ENCODE data around the gene KRTAP4-16.

DNA sequence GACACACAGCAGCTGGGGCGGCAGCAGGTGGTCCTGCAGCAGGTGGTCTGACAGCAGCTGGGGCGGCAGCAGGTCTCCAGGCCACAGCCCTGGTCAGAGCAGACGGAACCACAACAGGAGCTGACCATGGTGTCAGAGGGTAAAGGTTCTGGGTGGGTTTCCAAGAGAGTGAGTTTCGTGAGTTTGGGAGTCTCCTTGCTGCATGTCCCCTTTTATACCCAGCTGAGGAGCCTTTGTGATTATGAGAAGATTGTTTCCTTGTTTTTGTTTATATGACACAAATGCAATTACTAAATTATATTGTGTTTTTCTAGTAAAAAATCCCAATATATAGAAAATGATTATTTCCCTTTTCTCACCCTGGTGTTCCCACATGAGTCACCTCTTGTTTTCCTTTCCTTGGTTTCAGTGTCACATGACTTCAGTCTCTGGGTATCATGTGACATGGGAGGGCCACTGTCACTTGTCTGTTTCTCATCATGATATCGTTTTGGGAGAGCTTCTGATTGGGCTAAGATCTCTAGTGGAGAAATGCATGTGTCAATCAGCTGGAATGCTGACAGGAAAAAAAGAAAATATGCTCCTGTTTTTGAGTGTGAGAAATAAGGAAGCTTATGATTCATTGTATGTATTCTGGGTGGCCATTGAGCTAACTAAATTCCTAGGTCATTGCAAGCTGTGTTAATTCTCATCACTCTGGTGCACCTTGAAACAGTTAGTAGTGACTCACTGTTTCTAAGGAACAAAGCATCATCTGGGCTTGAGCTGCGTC is 38.5 kb upstream of the KRTAP4-16 start, which contains the start of gene KRTAP4-6:
- TF ChIP-seq, protein P1, sequence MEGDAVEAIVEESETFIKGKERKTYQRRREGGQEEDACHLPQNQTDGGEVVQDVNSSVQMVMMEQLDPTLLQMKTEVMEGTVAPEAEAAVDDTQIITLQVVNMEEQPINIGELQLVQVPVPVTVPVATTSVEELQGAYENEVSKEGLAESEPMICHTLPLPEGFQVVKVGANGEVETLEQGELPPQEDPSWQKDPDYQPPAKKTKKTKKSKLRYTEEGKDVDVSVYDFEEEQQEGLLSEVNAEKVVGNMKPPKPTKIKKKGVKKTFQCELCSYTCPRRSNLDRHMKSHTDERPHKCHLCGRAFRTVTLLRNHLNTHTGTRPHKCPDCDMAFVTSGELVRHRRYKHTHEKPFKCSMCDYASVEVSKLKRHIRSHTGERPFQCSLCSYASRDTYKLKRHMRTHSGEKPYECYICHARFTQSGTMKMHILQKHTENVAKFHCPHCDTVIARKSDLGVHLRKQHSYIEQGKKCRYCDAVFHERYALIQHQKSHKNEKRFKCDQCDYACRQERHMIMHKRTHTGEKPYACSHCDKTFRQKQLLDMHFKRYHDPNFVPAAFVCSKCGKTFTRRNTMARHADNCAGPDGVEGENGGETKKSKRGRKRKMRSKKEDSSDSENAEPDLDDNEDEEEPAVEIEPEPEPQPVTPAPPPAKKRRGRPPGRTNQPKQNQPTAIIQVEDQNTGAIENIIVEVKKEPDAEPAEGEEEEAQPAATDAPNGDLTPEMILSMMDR (IDR thresholded peaks at IDR 0.05), result no peak
- no peak for TF ChIP-seq POLR2A (IDR thresholded peaks at IDR 0.05)

Measured in uterus (tissue), 2 donors.